ENCODE measurements around the gene PAQR9. TPM values are rescaled to one million over a fixed set of nuclear protein-coding genes. Genes with fewer than 3 reads are reported as not detected.

The PAQR9 gene
- total and polyA plus RNA-seq, 9 of the 15 experiments (the other 6 are each of a cell fraction or from before 2014, with no cell fraction given): 0.04 to 0.58 (median 0.22) TPM

DNA sequence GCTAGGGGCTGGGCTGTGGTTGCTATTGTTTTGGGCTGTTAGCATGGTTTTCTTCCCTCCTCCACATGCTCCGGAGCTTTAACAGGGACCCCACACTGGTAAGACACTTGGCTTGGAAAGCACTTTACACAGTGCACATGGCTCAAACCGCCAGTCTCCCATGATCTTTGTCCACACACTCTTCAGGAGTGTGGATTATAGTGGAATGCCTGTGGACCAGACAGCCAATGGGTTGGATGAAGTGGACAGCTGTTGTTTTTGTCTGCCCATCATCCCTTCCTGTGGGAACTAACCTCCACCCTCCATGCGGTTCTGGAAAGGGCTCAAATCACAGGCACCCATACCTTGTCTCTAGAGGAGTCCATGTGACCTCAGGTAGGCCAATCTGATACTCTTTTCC, 10.0 kb downstream of the PAQR9 start (continued):
- TF ChIP-seq, protein P1, sequence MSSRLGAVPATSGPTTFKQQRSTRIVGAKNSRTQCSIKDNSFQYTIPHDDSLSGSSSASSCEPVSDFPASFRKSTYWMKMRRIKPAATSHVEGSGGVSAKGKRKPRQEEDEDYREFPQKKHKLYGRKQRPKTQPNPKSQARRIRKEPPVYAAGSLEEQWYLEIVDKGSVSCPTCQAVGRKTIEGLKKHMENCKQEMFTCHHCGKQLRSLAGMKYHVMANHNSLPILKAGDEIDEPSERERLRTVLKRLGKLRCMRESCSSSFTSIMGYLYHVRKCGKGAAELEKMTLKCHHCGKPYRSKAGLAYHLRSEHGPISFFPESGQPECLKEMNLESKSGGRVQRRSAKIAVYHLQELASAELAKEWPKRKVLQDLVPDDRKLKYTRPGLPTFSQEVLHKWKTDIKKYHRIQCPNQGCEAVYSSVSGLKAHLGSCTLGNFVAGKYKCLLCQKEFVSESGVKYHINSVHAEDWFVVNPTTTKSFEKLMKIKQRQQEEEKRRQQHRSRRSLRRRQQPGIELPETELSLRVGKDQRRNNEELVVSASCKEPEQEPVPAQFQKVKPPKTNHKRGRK (tag; IDR thresholded peaks at IDR 0.05): no peak
- no peak for TF ChIP-seq MEF2A (IDR thresholded peaks at IDR 0.05; ENCODE audit: control insufficient read depth, low read depth, low read length)
- TF ChIP-seq SRSF7 (optimal IDR thresholded peaks at IDR 0.05; ENCODE audit: low read depth, low read length): no peak
- no peak for TF ChIP-seq ZNF12 (CRISPR knock-in tag; IDR thresholded peaks at IDR 0.05)
- TF ChIP-seq ZNF274 (IDR thresholded peaks at IDR 0.05; ENCODE audit: borderline replicate concordance, low read depth, low read length): no peak
- TF ChIP-seq FUS (optimal IDR thresholded peaks at IDR 0.05; ENCODE audit: low read depth, low read length): no peak
- TF ChIP-seq NEUROD1 (IDR thresholded peaks at IDR 0.05; ENCODE audit: borderline replicate concordance, low read depth, low read length, partially characterized antibody): no peak

DNA sequence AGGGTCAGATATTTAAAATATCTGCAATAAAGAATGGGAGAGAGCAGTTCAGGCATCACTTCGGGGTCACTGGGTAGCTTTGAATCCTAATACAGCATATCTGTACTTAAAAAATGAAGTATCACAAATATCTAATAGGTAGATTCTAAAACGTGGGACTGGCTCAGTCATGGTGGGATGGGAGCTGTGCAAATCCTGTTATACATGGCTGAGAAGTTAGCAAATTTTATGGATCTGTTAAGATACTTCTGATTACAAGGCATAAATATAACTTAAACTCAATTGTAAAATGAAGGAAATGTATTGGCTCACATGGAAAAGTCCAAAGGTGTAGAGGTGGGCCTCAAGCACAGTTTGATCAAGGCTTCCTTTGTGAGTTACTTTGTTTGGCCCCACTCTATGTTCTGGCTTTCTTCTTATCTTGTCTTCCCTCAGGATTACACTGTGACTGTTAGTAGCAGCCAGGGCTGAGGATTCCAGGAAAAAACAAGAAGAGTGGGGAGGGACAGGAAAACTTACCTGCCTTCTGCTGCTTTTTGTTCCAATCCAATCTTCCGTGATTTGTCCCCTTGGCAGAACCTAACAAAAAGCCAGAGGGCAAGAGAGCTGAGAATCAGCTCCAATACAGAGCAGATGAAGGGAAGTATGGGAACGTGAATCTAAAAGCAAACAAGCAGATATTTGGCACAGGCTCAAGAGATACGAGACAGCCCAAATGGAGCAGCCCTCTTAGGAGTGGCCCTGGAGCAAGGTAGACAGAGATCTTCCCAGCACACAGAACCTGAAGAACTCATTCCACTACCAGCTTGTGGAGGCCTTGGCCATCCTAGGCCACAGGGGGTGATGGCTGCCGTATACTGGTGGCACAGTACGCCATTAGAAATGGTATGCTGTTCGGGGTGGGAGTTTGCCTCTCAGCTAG, 10.9 kb downstream of the PAQR9 start:
- intact Hi-C loops (cut with micrococcal nuclease): no loop called here
- Histone ChIP-seq H3K79me2 (ENCODE audit: control insufficient read depth, insufficient read depth, low read length) (no peaks in the 10 kb centered on the region), H3K36me3 (ENCODE audit: control insufficient read depth, insufficient read depth, low read length) (no peaks in the 10 kb centered on the region), H3K9me3 (replicated peaks; ENCODE audit: control insufficient read depth, insufficient read depth, low read depth, low read length) (no peaks in the 10 kb centered on the region), H4K20me1 (replicated peaks; ENCODE audit: control insufficient read depth, insufficient read depth, low read length) (no peaks in the 10 kb centered on the region), H3K9ac (ENCODE audit: insufficient read depth in 1 of 2, low read depth in 2 of 2, low read length in 2 of 2) (peak overlapping the region in 1 of 2 experiments; percentile 50; a peak in 1 of 4 replicates), H3K4me1 (replicated peaks in 1 of 2; ENCODE audit: control insufficient read depth in 2 of 2, insufficient read depth in 2 of 2, low read length in 2 of 2) (peaks cover 4 to 16% of the 10 kb centered on the region in 2 experiments; a peak in 4 of 5 replicates), H3K27ac (ENCODE audit: extremely low read depth, low read depth, low read length) (no peak overlapping the region), H3K4me2 (ENCODE audit: insufficient read depth, low read length) (peak overlapping the region; percentile 50), H3K27me3 (ENCODE audit: control insufficient read depth in 2 of 2, insufficient read depth in 2 of 2, low read length in 2 of 2) (no peaks in the 10 kb centered on the region), H3K4me3 (no peak overlapping the region), H3K9me1 (ENCODE audit: control insufficient read depth, insufficient read depth, low read length) (no peaks in the 10 kb centered on the region), H2AFZ (ENCODE audit: low read depth, low read length) (peak overlapping the region; percentile 75)
- ATAC-seq (peak; percentile 62), DNase-seq (ENCODE audit: extremely low read depth in 1 of 4, low spot score in 3 of 4) (peak in 1 of 4 experiments; percentile 37), FAIRE-seq (peak; percentile 75)
- CTCF ChIA-PET (ENCODE audit: low intra/inter-chr PET ratio): no interaction called here
- 36% methylated on average over 8 of the region's 8 CpGs for WGBS (ENCODE audit: insufficient coverage, low coverage, missing lambda C conversion rate)
- in situ Hi-C loops (cut with MboI): no loop called here
- POLR2A ChIA-PET: interaction anchor here (1.1 to 2.1 kb wide), 5 partner anchors 8 to 109 kb away, joined by 3 to 6 read pairs (median 4); no protein-coding TSS in a partner anchor
- BruUV-seq (replicated peaks): no TSS peak
- TF ChIP-seq DACH1 (IDR thresholded peaks at IDR 0.05; ENCODE audit: partially characterized antibody): peak; percentile 29
- no peak for TF ChIP-seq ELF4 (CRISPR knock-in tag; IDR thresholded peaks at IDR 0.05)

Data from K562 (cell line).